PC-9 (cell line): ENCODE results near the gene ZDHHC14.

ENCODE experiments used
- EZH2 ChIP-seq: fragments of 200-600 bp; sonication (generic); IDR thresholded peaks from 2 replicates; pipeline ENCODE4 v1.8.0; 2017; ENCODE audit warnings: antibody characterized with exemption, low read depth
- TF ChIP-seq, protein P1 (sequence below): fragments of 200-600 bp; sonication (generic); conservative IDR thresholded peaks from 2 replicates; pipeline ENCODE4 v1.6.1; 2017; ENCODE audit warnings: mixed run types, antibody characterized with exemption, mild to moderate bottlenecking, moderate library complexity

DNA sequence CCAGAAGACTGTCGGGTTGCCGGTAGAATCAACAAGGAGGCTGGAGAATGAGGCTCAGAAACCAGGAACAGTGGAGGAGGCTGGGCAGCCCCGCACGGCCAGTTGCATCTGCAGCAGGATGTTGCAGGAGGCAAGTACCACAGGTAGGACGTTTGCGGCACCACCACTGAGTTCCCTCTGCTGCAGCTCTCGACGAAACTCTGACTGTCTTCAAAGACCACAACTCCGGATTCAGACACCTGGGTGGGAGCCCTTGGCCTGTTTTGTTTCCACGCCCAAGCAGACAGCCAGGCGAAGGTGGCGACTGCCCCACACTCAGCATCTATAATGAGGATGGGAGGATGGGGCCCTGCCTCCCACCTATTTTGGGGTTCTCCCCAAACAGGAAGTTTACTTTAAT lies 218.2 kb downstream of the ZDHHC14 start:
- TF ChIP-seq, protein P1, sequence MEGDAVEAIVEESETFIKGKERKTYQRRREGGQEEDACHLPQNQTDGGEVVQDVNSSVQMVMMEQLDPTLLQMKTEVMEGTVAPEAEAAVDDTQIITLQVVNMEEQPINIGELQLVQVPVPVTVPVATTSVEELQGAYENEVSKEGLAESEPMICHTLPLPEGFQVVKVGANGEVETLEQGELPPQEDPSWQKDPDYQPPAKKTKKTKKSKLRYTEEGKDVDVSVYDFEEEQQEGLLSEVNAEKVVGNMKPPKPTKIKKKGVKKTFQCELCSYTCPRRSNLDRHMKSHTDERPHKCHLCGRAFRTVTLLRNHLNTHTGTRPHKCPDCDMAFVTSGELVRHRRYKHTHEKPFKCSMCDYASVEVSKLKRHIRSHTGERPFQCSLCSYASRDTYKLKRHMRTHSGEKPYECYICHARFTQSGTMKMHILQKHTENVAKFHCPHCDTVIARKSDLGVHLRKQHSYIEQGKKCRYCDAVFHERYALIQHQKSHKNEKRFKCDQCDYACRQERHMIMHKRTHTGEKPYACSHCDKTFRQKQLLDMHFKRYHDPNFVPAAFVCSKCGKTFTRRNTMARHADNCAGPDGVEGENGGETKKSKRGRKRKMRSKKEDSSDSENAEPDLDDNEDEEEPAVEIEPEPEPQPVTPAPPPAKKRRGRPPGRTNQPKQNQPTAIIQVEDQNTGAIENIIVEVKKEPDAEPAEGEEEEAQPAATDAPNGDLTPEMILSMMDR, result no peak
- no peak for TF ChIP-seq EZH2
